GM18519 (cell line): ENCODE results near the gene SDK1.

Experiments used
- ATAC-seq: cut with Tn5 transposase; IDR thresholded peaks from one replicate; pipeline ENCODE4 v1.9.1; 2021; ENCODE audit warnings: mild to moderate bottlenecking, moderate library complexity; ENCODE audit not compliant: unreplicated experiment, low FRiP score

SDK1 gene

DNA sequence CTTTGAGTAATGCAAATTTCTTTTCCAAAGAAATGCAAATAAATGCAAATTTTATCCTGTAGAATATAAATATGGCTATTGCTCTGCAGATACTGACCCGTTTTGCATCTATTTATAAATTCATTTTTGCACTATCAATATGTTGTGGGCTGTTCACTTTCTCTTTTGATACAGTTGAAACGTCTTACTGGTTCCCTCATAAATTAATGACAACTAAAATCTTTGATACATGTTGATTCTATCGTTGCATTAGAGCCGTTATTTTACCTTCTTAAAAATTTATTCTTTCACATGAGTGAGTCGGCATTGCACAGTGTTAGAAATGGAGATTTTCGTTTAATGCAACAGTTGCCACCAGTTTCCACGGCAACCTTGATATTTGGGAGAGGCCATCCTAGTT is 691.8 kb downstream of the SDK1 start:
- ATAC-seq: no peak

DNA sequence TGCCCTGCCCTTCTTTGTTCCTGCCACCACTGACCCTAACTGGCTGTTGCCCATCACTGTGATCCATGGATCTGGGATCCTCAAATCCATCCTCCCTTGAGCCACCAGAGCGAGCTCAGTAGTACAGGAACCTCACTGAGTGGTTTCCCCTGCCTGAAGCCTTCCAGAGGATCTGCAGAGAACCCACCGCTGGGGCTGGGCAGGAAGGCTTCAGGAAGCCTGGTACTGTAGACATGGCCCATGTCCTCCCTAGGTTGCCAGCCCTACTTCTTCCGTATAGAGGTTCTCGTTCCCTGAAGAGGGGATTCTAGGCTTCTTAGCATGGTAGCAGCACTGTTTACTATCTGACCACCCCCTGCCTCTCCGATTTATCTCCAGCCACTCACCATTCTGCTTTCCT is 693.7 kb downstream of the SDK1 start:
- ATAC-seq: no peak

DNA sequence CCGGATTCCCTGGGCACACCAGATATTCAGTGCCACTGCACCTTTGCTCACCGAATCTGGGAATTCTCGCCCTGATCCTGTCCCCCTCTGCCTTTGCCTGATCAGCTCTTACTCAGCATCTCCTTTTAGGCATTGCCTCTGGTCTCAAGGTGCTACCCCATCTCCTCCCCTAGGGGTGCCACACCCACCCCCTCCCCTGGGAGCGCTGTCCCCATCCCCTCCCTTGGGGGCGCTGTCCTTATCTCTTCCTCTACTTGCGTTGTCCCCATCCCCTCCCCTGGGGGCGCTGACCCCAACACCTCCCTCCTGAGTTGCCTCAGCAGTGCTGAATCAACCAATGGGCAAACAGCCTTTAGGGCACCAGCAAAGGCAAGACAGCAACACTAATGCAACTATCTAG is 694.1 kb downstream of the SDK1 start:
- no peak for ATAC-seq

DNA sequence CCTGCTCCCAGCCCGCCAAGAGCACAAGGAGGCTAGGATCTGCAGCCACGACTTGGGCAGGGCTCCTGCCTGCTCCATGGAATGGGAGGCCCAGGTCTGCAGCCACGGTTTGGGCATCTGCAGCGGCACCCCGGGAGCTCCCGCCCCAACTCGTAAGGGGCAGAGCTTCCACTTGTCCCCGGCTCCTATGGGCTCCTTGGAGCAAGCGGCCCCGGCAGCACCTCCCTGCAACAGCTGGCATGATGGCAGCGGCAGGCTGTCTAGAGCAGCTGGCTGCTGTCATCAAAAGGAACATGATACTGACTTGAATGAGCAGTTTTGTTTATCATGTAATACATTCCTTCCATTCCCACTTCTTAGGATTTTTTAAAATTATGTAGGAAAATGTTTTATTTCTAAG is 697.0 kb downstream of the SDK1 start:
- ATAC-seq: no peak

DNA sequence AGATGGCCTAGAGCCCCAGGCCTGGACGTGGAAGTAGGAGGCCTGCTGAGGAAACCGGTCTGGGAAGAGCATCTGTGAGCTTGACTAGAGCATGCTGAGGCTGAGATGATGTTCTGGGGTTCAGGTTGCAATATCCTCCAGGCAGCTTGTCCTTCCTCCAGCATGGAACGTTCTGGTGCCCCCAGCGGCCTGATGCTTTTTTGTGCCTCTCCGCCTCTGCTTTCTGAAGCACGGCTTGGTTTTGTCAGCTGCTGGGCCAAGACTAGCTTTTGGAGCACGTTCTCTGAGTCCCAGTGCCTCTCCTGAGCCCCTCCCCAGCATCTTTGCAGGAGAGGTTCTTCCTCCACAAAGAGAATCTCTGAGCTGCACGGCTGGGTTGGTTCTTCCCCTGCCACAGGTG is 699.1 kb downstream of the SDK1 start:
- no peak for ATAC-seq

DNA sequence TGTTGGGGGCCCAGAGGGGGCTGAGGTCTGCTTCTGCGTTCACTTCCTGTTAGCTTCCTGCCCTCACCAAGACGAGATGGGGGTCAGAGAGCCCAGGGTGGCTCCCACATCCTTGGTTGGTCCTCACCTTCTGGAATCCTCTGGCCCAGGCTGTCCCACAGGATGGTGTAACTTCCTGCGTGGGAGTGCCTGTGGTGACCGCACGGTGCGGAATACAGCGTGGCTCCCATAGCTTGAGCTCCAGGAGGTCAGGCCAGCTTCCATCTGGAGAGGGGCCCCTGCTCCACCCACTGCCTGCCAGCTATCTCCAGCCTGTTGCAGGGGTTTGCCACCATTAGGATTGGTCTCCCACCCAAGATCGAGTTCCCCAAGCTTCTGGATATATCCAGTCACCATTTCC is 699.9 kb downstream of the SDK1 start:
- no peak for ATAC-seq

DNA sequence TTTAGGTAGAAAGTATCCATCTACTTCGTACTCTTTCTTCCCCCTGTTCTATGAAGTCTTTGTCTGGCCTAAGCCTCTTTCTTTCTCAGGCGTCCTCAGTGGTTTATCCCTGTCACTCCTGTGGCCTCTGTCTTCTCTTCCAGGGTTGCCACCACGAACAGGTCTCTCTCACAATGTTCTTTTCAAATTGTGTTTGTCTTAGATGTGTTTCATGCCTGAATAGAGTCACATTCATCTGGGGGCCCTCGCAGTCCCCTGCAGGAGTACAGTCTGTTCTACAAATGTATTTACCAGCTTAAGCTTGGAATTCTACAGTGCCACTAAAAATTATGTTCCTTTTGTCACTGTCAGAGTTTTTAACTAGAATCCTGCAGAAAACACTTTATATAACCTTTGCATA is 700.7 kb downstream of the SDK1 start:
- ATAC-seq: no peak

DNA sequence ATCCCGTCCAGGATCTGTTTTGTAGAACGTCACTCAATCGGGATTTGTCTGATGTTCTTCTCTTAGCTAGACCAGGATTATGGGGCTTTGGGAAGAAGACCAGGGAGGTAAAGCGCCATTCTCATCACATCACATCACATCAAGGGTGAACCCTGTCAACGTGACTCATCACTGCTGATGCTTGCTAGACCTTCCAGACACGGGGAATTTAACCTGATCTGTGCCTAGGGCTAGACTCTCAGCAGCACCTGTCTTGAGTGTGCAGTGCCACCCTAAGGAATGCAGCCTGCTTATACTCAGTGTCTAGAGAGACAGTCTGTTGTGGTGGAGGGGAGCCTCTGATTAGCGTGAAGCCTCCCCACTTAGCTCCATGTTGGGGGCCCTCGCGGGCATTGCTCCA is 702.5 kb downstream of the SDK1 start:
- no peak for ATAC-seq

DNA sequence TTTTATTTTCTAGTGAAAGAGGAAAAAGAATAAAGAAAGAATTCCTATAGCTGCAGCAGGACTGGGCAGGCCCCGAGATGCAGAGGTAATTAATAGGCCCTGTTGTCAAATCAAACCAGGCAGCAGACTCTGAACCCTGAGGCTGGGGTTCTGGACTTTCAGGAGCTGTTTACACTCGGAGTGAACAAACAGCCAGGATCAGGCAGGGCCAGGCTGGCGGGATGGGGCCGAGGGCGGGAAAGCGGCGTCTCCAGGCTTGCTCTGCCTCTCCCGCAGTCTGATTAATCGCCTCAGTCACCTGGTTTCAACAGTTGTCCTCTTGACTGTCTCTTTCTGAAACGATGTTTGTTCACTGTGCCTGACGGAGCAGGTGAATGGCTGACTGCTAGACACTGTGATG is 705.6 kb downstream of the SDK1 start:
- ATAC-seq: no peak

DNA sequence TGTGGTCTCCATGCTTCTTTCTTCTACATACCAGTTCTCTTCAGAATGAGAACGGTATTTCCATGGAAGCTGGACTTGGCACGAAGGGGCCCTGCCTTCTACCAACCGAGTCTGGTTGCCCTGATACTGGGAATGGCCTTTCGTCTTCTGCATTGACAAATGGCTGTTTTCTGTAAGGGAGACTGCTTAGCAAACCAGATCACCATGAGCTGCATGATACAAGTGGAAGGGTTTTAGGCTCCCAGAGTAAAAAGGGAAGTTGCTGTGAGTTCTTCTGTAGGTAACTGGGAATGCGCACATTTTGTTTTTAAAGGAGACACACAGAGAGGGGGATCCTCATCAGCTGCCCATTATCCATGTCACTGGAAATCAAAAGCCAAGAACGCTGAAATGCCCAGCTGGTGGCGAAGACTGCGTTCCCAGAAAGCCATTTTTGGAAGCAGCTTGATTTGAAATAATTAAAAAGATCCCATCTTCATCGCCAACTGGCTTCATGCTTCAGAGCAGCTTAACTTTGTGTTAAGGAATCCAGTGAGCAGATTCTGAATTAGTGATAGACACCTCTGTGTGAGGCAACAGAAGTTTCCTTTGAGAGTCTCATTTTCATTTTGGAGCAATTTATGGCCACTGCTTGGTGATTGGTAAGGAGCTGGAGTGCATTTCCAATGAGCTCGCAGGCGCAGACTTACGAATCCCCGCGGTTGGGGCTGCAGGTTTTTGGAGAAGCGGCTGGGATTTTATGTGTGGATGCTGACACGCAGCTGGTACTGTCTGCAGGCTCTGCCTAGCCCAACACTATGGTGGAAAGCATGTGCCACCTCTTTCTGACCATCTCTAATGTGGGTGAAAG is 708.4 kb downstream of the SDK1 start:
- ATAC-seq: no peak

DNA sequence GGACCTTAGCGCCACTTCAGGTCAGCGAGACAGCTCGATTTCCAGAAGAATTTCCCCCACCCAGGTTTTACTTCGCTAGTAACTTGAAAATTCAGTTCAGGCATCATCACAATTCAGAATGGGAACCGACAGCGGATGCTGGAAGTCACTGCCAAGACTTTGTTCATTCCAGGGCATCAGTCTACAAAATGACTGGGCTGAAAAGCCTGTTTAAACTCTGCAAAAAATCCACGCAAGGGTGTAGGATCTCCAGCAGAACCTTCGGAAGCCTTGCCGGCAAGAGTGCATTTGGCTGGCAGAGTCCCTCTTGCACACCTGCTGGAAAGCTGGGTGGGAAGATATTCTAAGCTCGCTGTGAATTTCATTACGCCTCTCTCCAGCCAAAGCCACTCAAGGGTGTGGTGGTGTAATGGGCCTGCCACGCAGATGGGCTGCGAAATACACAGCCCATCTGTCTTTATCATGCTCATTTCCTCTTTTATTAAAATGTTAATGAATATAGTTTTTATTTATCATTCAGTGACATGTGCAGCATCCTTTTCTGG is 709.1 kb downstream of the SDK1 start:
- no peak for ATAC-seq

DNA sequence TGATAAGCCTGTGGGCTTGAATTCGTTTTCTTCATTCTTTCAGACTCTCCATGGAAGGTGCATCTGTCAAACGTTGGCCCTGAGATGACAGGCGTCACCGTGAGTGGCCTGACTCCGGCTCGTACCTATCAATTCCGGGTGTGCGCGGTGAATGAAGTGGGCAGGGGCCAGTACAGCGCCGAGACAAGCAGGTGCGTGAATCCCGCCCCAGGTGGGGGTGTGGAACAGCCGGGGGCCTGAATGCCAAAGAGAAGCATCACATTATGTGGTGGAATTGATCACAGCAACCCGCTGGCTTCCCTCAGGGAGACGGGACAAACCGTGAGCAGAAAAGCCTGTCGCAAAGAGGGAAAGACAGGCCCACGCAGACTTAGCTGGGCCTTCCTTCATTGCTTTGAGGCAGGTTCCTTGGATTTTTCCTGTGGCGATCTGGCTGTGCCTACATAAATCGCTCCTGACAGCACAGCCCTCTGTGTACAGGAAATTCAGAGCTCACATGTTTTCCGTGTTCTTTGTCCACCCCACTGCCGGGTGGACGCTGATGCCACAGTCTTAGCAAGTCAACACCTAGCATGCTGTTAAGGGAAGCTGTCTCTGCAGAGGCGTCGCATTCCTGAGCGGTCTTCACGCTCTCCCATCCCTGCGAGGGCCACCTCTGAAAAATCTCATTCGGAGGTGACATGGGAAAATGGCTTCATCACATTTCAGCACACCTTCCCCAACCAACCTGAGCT is 710.0 kb downstream of the SDK1 start:
- no peak for ATAC-seq

DNA sequence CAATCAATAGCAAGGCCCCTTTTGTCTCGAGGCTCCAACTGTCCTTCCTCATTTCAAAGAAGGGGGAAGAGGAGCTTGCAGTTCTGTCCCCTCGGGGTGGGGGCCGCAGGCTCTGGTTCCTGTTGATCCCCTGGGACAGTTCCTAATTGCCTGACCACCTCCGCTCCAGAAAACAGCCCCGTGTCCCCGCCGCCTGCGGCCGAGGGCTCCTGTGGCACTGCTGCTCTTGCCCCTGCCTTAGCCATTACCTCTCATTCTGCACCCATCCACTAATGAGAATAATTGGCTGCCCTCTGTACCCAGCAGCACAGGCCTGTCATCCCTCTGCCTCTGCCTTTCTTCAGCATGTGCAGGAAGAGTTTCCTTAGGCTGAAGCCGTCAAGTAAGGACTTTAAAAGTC is 712.7 kb downstream of the SDK1 start:
- no peak for ATAC-seq

DNA sequence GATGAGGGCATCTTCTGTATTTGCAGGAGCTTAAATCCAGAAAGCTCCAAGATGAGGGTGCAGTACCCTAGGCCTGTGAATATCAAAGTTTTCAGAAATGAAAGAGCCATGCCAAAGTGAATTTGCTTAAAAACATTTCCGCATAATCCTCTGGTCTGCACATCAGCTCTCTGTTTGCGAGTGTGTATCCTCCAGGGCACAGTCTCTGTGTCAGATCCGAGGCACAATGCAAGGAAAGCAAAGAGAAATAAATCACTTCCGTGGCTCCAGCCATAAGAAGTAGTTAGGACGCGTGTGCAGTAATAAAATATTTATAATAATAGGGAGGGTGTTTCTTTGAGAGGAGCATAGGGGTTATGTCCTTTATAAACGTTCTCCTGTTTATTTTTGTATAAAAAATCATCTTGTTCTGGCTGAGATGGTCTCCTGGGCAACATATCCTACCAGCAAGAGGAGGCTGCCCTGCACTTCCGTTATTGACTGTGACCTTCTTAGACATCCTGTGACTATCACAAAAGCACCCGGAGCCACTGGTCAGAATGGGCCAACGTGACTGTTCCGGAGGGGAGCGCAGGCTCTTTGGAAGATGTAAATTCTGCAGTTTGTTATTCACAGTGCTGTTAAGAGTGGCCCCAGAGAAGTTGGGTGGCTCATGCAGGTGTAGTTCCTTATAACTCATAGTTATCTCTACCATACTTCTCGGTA is 713.4 kb downstream of the SDK1 start:
- no peak for ATAC-seq

DNA sequence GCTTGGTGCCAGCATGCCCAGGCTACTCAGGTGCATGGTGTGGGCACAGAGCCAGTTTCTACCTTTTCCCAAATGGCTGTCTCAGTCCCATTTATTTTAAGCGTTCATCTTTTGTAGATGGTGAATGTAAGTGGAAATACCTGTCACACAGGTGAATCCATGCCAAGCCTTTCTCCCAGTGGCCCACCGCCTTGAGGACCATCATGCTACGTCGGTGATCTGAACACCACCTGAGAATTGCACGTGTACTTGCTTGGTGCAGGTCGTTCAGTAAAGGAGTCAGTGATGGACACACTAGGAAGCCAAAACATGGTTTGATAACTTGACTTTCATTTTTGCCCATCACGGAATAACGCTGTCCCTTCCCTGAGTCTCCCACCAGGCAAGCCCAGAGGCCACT is 714.3 kb downstream of the SDK1 start:
- no peak for ATAC-seq

DNA sequence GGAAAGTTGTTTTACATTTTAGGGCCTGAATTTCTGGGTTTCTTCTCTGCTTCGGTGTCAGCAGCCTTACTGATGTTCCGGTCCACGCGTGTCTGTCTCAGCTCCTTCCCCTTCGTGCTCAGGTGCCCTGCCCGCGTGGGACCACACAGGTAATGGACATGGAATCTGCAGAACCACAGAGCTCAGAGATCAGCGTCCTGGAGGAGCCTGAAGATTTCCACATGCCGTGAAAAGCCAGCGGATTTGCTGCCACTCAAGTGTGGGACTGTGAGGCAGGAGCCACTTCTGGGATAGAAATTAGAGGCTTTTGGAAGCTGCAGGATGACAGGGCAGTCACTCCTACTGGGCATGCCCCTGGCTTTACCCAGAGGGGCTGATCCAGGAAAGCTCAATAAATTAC is 714.9 kb downstream of the SDK1 start:
- no peak for ATAC-seq

DNA sequence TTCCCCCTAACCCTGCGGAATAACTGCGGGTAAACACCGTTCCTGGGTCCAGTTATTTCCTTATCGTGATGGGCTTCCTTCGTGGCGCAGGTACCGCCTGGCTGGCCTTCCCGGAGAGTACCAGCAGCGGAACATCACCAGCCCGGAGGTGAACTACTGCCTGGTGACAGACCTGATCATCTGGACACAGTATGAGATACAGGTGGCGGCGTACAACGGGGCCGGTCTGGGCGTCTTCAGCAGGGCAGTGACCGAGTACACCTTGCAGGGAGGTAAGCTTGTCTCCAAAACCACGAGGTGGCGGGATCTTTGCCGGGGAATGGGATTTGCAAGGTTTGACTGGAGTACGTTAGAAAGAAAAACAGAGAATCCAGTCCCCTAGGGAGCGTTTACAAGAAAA is 716.0 kb downstream of the SDK1 start:
- no peak for ATAC-seq

DNA sequence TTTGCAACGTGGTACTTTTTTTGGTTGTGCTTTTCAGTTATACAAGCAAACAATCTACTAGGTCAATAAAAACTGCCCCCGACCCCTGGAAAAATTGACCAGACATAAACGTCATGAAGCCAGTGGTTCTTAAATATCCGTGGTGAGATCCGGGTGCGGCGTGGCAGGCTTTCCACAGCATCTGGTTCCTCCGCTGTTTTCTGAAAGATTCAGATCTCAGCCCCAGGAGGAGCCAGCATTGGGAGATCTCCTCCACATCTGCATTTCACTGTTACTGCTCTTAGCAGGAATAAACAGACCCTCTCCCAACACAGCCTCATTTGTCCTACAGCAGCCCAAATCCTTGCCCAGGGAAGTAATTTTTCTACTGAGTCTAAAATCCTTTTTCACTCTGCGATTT is 716.7 kb downstream of the SDK1 start:
- no peak for ATAC-seq

DNA sequence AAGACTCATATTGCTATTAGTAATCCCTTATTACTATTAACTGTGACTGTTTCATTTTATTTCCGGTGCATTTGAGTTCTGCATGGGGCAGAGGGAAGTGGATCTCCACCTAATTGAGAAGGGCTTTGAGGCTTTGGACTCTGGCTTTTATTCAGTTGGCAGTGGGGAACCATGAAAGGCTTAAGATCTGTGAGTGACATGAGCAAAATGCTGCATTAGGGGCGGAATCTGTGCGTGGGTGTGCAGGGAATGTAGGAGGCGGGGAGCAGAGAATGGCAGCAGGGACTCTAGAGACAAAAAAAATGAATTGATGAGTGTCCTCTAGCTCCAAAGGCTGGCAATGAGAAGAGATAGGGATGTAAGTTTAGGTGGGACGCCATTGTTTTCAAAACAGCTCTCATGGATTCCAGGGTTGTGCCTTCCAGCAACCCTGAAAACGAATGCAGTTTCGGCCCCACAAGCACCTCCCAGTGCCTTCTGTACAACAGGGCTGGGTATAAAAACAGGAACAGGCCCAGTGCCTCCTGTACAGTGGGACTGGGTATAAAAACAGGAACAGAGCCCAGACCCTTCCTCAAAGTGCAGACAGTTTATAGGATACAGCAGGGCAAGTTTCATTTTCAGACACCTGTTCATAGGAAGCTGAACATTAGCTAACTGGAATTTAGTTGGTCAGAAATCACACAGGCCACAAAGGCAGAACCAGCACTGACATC is 717.7 kb downstream of the SDK1 start:
- ATAC-seq: no peak

DNA sequence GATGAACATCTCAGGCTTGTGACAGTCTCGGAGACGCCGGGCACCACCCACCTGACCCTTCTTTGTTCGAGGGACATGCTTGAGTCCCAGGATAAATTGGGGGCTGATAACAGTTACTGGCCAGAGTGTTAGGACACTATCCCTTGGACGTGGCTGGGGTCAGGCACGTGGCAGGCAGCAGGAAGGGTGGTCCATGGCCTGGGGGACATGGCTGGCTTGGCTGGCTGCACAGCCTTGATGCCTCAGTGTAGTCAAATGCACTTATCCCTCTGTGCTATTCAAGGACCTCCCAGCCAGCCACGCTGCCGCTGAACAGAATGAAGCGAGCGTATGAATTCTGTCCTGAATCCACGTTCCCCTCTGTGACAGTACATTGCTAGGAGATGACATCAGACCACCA is 719.0 kb downstream of the SDK1 start:
- ATAC-seq: no peak

DNA sequence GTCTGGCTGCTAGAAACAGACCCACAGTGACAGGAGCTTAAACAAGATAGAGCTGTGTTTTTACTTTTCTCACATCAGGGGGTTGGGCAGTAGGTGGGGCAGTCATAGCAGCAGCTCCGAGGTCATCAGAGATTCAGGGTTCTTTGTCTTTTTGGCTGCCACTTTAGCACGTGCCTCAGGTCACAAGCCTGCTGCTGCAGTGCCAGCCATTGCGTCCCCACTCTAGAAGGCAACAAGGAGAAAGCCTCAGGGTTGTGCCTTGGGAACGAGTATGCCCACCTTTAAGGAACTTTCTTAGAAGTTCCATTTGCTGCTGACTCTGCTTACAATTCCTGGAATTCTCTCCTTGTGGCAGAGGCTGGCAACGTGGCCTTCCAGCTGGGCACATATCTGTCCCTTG is 720.4 kb downstream of the SDK1 start:
- no peak for ATAC-seq
